ENCODE results near the gene USH1C.
A peak's percentile ranks its signal among the peaks of the same experiment; 100 is the strongest.

The USH1C gene

DNA sequence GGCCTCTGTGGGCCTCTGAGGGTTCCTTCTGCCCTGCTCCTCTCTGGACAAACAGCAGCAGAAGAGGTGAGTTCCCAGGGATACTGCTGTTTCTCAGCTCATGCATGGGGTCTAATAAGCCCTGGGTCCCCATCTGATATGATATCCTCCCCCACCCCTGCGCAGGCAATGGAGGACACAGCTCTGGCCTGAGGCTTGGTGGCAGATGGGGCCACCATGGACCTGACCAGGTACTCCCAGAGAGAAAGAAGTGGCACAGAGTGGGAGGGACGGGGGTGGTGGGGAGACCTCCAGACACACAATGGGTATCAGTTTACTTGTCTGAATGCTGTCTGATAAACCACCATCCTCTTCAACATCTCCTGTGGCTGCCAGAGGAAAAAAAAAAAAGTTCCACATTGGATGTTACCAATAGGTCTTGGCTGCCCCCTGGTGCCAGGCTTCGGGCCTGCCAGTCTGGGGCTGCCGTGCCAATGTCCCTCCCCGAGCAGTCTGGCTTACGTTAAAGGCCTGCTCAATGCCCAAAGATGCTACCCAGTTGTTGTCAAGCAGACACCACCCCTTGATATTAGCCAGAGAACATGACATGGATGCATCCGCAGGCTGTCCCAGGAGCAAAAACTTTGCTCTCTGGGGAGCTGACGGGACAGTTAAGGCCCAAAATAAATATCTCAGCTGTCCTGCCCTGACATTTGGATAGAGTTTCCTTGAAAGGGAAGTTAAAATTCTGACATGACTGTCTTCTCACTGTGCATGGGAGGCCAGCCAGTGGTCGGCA is 39.7 kb downstream of the USH1C start:
- DNase-seq (ENCODE audit: low spot score) = peak; percentile 41

DNA sequence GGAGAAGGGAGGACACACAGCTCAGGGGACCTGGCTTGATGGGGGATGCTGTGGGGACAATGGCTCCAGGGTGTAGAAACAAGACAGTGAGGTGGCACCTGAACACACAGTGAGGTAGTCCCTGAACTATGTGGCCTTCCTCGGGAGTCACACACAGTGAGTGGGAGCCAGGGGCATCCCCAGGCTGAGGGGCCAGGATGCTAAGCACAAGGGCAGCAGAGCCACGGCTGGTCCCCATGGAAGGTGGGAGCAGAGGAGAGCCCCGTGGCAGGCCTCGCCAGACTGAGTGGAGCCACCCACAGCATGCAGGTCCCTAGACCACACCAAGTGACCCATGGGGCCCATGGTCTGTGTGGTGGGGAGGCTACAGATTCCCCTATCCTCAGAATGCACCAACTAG is 41.6 kb downstream of the USH1C start:
- DNase-seq (ENCODE audit: low spot score) = no peak

GRCh38 chr11:17500673-17501072 is 43.5 kb downstream of the USH1C start:
- DNase-seq (ENCODE audit: low spot score) = no peak

GRCh38 chr11:17498475-17498874 is 45.7 kb downstream of the USH1C start:
- DNase-seq (ENCODE audit: low spot score) = no peak

DNA sequence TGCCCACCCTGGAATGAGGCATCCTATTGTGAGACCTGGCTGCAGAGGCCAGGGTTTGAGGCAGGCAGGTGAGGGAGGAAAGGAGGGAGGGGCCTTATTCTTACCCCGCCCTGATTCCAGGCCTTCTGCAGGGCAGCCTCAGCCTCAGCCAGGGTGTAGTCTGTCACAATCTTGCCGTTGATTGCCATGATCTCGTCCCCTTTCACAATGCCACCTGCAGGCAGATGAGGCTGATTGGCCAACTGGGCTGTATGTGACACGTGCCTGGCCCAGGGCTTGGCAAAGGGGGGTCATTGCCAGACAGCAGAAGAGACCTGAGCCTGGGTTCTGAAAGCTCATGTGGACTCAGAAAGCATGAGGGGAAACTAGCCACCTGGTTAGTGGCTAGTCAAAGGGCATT is 46.2 kb downstream of the USH1C start:
- DNase-seq (ENCODE audit: low spot score) = no peak

- DNase-seq (ENCODE audit: low spot score) = no peak
Measured at GRCh38 chr11:17496406-17496805, 47.8 kb downstream of the USH1C start.

DNA sequence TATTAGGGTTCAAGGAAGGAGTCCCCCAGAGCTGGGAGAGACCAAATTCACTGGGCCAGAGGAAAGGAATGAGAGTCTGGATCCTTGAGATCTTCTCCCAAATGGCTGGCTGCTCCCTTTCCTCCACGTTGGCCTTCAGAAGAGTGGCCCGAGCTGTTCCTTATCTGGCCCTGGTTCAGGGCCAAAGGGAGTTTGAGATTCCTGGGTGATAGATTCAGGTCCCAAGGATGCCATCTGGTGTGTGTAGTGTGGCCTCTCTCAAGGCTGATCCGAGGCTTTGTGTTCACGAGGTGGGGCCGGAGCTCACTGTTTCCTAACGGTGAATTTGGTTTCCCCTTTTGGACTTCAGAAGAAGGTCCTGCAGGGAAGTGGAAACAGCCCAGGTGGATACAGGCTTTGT is 50.2 kb downstream of the USH1C start:
- no peak for DNase-seq (ENCODE audit: low spot score)

DNA sequence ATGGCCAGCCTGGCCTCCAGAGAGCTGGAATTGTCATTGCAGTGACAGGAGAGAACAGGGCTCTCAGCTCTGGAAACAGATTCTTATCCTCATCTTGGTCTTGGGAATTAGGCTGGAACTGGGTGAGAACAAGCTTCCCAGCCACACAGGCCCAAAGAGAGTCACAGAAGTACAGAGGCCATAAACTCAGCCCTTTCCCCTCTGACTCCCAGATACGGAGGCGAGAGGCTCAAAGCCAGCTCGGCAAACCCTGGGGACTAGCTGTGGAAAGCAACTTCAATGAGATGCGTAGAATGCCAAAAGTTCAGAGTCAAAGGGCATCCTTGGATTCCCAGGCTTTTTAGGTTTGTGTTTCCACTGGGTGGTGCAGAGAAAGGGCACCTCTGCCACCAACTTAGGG is 53.3 kb downstream of the USH1C start:
- DNase-seq (ENCODE audit: low spot score) = no peak

DNA sequence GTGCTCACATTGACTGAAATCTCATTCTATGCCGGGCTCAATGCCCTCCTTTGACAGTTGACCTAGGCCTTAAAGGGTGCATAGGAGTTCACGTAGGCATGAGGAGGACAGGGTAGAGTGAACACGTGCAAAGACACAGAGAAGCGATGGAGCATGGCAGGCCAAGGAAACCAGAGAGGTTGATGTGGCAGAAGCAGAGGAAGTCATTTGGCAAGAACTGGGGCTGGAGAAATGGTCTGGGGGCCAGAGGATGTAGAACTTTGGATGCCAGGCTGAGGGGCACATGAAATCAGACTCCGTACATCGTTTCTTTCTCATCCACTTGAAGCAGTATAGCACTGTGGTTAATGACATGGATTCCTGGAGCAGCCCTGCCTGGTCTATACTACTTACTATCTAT is 54.0 kb downstream of the USH1C start:
- no peak for DNase-seq (ENCODE audit: low spot score)

DNA sequence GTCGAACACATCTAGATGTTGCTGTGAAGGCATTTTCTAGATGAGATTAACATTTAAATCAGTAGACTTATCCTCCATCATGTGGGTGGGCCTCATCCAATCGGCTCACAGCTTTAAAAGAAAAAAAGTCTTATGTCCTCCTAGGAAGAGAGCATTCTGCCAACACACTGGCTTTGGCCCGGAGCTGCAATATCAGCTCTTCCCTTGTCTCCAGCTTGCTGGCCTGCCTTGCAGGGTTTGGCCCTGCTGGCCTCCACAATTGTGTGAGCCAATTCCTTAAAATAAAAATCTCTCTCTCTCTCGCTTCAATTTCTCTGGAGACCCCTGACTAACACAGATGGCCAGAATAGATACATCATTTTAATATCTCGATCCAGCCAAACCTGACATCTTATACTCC is 54.5 kb downstream of the USH1C start:
- DNase-seq (ENCODE audit: low spot score) = no peak

GRCh38 chr11:17488563-17488962 is 55.7 kb downstream of the USH1C start:
- DNase-seq (ENCODE audit: low spot score) = no peak

DNA sequence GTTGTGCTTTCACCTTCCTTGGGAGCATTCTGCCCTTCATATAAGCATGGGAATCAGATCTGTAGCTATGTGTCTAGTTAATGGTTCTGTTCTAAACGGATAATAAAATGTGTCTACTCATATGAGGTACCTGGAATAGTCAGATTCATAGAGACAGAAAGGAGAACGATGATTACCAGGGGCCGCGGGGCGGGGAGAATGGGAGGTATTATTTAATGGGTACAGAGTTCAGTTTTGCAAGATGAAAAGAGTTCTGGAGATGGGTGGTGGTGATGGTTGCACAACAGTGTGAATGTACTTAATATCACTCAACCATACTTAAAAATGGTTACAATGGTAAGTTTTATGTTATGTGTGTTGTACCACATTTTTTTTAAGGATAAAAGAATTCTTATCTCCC is 57.6 kb downstream of the USH1C start:
- DNase-seq (ENCODE audit: low spot score) = no peak

- DNase-seq (ENCODE audit: low spot score) = no peak
Measured at GRCh38 chr11:17483505-17483904, 60.7 kb downstream of the USH1C start.

DNA sequence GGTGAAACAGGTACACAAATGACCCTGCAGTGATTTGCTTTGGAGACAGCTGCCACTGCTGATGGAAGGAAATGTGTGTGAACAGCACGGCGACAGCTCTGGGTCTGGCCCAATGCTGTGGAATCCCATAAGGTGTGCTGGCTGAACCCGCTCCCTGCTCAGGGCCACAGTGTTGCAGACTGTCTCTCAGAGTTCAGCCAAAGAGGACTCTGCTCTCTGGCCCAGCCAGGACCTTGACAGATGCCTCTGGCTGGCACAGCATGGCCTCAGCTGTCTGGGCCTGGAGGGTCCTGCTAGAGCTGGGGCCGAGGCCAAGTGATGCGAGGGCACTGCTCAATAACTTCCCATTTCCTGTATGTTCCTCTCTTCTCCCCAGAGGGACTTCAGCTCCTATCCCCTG is 62.3 kb downstream of the USH1C start:
- no peak for DNase-seq (ENCODE audit: low spot score)

DNA sequence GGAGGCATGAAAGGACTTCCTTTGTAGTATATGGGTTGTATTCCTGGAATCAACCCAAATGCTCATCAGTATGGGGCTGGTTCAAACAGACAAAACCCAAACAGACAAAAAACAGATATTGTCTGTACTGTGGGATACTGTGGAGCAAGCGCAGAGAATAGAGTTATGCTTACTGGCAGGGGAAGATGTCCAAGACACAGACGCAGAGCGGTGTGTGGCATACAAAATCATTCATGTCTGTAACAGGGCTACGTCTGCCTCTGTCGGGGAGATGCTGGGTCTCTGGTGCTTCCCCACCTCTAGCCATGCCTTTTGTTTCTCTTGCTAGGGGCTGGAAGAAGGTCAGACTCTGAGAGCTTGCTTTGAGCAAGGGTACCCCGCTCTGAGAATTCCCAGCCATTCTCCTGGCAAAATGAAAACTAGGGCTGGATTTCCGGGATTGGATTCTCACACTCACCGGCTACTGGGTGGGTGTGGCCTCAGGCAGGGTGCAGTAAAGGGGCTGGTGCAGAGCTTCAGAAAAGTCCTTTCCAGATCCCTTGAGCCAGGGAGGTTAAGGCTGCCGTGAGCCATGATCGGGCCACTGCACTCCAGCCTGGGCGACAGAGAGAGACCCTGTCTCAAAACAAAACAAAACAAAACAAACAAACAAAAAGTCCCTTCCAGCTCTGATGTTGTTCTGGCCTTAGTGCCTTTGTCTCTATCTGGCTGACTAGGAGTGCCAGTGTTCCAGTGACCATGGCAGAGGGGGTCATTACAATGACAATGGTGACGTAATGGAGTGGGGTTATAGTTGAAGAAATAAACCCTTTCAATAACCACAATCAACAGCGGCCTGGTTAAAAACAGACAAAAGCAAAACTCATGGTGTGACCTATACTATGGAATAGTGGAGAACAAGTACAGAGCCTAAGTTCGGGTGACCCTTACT is 64.7 kb downstream of the USH1C start:
- DNase-seq (ENCODE audit: low spot score) = no peak

- DNase-seq (ENCODE audit: low spot score) = no peak
Measured at GRCh38 chr11:17478070-17478469, 66.1 kb downstream of the USH1C start.

- no peak for DNase-seq (ENCODE audit: low spot score)
Measured at GRCh38 chr11:17477361-17477760, 66.9 kb downstream of the USH1C start.

DNA sequence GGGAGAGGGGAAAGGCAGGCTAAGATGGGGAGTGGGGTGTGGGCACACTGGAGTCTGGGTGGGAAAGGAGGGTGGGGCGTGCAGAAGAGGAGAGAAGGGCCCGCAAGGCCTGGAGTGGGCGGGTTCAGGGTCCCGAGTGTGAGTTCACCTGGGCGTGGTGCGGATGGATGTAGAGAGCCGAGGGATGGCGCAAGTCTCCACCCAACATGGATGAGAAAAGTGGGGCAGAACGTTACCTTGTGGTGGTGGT is 67.2 kb downstream of the USH1C start:
- no peak for DNase-seq (ENCODE audit: low spot score)

GRCh38 chr11:17476317-17477083 is 67.7 kb downstream of the USH1C start, which contains the start of gene ABCC8:
Gene ABCC8, minus strand, starts transcription at chr11:17476845. Its CDS starts 69 bp downstream, at chr11:17476776.
- DNase-seq (ENCODE audit: low spot score) = no peak

DNA sequence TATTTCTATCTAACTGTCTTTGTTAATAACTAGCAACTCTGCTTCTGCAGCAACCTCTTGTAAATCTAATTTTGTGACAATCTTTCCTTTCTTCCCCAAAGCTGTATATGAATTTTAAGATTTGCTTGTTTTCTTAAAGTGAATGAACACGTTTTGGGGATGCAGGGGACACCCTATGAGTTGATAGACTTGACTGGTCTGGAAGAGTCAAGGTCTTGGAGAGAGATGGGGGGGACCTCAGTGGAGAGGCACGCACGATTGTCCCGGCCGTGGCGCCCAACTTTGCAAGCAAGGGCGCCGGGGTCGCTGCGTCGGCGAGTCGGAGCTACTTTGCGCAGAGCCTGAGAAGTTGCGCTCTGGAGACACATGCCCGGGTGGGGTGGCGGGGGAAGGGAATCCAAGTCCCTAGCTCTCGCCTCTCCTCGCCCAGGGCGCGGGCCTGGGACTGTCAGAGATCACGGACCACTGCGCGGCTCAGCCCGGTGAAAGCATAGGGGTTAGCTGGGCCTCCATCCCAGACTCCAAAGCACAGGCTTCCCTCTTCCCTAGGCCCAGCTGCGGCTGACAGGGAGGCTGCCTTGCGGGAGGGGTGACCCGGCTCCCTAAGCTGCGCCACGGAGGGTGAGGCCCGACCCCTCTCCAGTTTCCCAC is 68.4 kb downstream of the USH1C start:
- DNase-seq (ENCODE audit: low spot score) = no peak

DNA sequence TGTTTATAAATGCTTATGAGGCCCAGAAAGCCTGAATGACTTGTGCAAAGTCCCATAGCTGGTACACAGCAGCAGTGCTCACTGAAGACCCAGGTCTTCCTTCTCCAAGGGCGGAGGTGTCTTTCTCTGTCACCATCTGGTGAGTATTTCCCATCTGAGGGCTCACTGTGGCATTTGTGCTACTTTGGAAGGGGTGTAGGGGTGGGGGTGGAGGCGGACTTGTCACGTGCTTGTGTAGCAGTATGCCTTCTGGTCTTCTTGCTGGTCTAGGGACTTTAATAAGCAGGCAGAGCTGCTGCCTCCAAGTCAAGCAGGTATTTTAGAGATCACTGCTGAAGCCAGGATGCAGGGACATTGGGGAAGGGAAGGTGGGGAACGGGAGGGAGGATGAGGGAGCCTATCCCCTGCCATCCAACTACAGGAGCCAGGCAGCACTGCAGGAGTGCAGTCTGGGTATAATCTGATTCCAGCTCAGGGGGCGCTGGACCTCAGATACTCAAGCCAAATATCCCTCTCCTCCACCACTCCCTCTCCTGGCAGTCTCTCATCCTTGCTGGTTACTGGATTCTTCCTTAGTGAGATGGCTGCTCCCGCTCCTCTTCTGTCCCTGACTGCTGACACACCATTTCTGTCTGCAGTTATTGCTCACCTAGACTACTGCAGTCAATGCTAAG is 71.0 kb downstream of the USH1C start:
- no peak for DNase-seq (ENCODE audit: low spot score)

- no peak for DNase-seq (ENCODE audit: low spot score)
Measured at GRCh38 chr11:17472467-17472866, 71.7 kb downstream of the USH1C start.
